Activated gamma-delta T cell treated with Interleukin-2 at 50 U/mL for 16 hours (primary cell): ENCODE results near the gene MYO1G.
A peak's percentile ranks its signal among the peaks of the same experiment; 100 is the strongest.

Source experiments
- DNase-seq: peaks from one replicate; pipeline ENCODE4 v3.0.0-alpha.2; 2020

Gene MYO1G

GRCh38 chr7:44930921-44931320 is 47.9 kb downstream of the MYO1G start:
- no peak for DNase-seq

GRCh38 chr7:44922351-44922694 is 56.5 kb downstream of the MYO1G start:
- no peak for DNase-seq

- DNase-seq = peak; percentile 98
Measured at GRCh38 chr7:44921607-44922350, 57.0 kb downstream of the MYO1G start.

GRCh38 chr7:44920119-44920518 is 58.7 kb downstream of the MYO1G start:
- no peak for DNase-seq

GRCh38 chr7:44918029-44918428 is 60.8 kb downstream of the MYO1G start:
- DNase-seq = no peak

- no peak for DNase-seq
Measured at GRCh38 chr7:44917465-44917864, 61.4 kb downstream of the MYO1G start.

GRCh38 chr7:44914992-44915607 is 63.7 kb downstream of the MYO1G start:
- DNase-seq = peak; percentile 43

- DNase-seq = no peak
Measured at GRCh38 chr7:44912775-44913347, 66.0 kb downstream of the MYO1G start.
